ENCODE data around the gene OSR1. TPM values are rescaled to one million over a fixed set of nuclear protein-coding genes. Genes with fewer than 3 reads are reported as not detected.
A peak's percentile ranks its signal among the peaks of the same experiment; 100 is the strongest.

OSR1 gene
- total RNA-seq (2013; cell fraction: nucleolus; rRNA removed): not detected in 2 replicates
- total RNA-seq (2014; rRNA removed) (not detected in 2 replicates), total RNA-seq (2014; rRNA removed; fragmentation: Illumina TruSeq; extraction: Trizol) (not detected in 2 replicates), total RNA-seq (2021) (not detected in 2 replicates), polyA plus RNA-seq (2011; rRNA removed) (not detected in 2 replicates), polyA plus RNA-seq (2014; fragmentation: Illumina TruSeq; extraction: Trizol) (not detected in 2 replicates), polyA plus RNA-seq (2014; fragmentation: Nextera tagmentation; extraction: Ambion mirVana) (not detected), polyA plus RNA-seq (2014; rRNA removed) (0.03 TPM in 1 of 2 replicates, not detected in the other), polyA plus RNA-seq (2016; fragmentation: Nextera tagmentation; extraction: Ambion mirVana) (not detected), polyA minus RNA-seq (2011; rRNA and poly(A)+ RNA removed) (not detected in 2 replicates), Bru-seq, nascent RNA (not detected), BruChase-seq, experiment 1, labeled RNA remaining after a 6-hour chase (not detected), BruChase-seq, experiment 2, labeled RNA remaining after a 2-hour chase (not detected)
- not detected for polyA plus RNA-seq (2011; ENCODE audit: low read depth)
- not detected in 2 replicates for polyA plus RNA-seq (2011; cell fraction: cytosol; rRNA removed)
- 0.03 and 0.07 TPM in 2 replicates for polyA plus RNA-seq (2011; cell fraction: nucleus; rRNA removed)
- polyA plus RNA-seq (2012): not detected in 2 replicates
- not detected in 2 replicates for polyA minus RNA-seq (2011; cell fraction: cytosol; rRNA and poly(A)+ RNA removed)
- polyA minus RNA-seq (2011; cell fraction: nucleus; rRNA and poly(A)+ RNA removed): not detected in 2 replicates
- long read RNA-seq, experiment 1: 0 reads
- long read RNA-seq, experiment 2: 0 reads

GRCh38 chr2:19358242-19359020 is at the start of gene OSR1:
Gene OSR1 (minus strand): TSS chr2:19358623. CDS start chr2:19353805, 4,818 bp downstream.
- CTCF ChIA-PET: no interaction called here
- no peak for FAIRE-seq
- Histone ChIP-seq H3K9ac (ENCODE audit: control insufficient read depth, insufficient read depth, low read length) (no peak within 1 kb of the TSS), H3K9me3 (replicated peaks; ENCODE audit: control insufficient read depth, insufficient read depth, low read length) (no peaks in the 10 kb centered on the region), H3K27ac (ENCODE audit: control insufficient read depth, insufficient read depth) (no peak within 1 kb of the TSS), H3K36me3 (ENCODE audit: control insufficient read depth in 2 of 2, insufficient read depth in 2 of 2, low read length in 1 of 2) (no peaks in the 10 kb centered on the region), H4K20me1 (ENCODE audit: control insufficient read depth, insufficient read depth) (no peaks in the 10 kb centered on the region), H3K27me3 (replicated peaks in 1 of 2; ENCODE audit: control insufficient read depth in 2 of 2, insufficient read depth in 2 of 2, low read length in 1 of 2) (peaks cover 32 to 51% of the 10 kb centered on the region in 2 experiments), H3K79me2 (ENCODE audit: control insufficient read depth, insufficient read depth, low read length) (no peaks in the 10 kb centered on the region), H3K4me3 (no peak within 1 kb of the TSS), H2AFZ (ENCODE audit: control insufficient read depth, low read depth, low read length) (no peak within 1 kb of the TSS), H3K4me1 (ENCODE audit: control insufficient read depth, insufficient read depth, low read length) (peaks cover 6% of the 10 kb centered on the region; the same call in 1 of the 2 replicates), H3K4me2 (ENCODE audit: control insufficient read depth, insufficient read depth) (no peak within 1 kb of the TSS)
- in situ Hi-C loops (cut with MboI) (no loop called here), intact Hi-C loops (cut with micrococcal nuclease; ENCODE audit: unreplicated experiment) (no loop called here)
- SMC1A ChIA-PET (ENCODE audit: uncharacterized antibody, unreplicated experiment): no interaction called here
- BruUV-seq (replicated peaks): no TSS peak
- POLR2A ChIA-PET: no interaction called here
- DNase-seq (ENCODE audit: low read depth, low spot score): no peak
- 22% methylated on average over 41 of the region's 51 CpGs for WGBS (ENCODE audit: insufficient coverage, insufficient replicate concordance, low lambda C conversion rate, missing lambda C conversion rate)
- peak; percentile 38 for TF ChIP-seq SUZ12 (IDR thresholded peaks at IDR 0.05; ENCODE audit: unreplicated experiment)
- no peak for TF ChIP-seq POLR2A (IDR thresholded peaks at IDR 0.05; ENCODE audit: low read depth, low read length)
- no peak for TF ChIP-seq CREB1 (IDR thresholded peaks at IDR 0.05; ENCODE audit: low read depth)
- TF ChIP-seq ZNF207 (IDR thresholded peaks at IDR 0.05; ENCODE audit: borderline replicate concordance): no peak
- TF ChIP-seq DPF2 (IDR thresholded peaks at IDR 0.05): no peak
- no peak for TF ChIP-seq NFIC (IDR thresholded peaks at IDR 0.05; ENCODE audit: low read depth, low read length)
- no peak for TF ChIP-seq E2F4 (IDR thresholded peaks at IDR 0.05; ENCODE audit: low read depth, low read length)
- RAD21 ChIA-PET (ENCODE audit: unreplicated experiment): interaction anchor here (0.8 kb wide), 1 partner anchor 349 kb away, joined by 4 read pairs; no protein-coding TSS in a partner anchor
- ATAC-seq: no peak
